HepG2 (cell line): Measurements from ENCODE around the gene ZNF24. TPM values are rescaled to one million over a fixed set of nuclear protein-coding genes. Genes with fewer than 3 reads are reported as not detected.
A peak's percentile ranks its signal among the peaks of the same experiment; 100 is the strongest.

ENCODE experiments used
- ATAC-seq: fragments of 200-7000 bp; cut with Tn5 transposase; 3 replicates; pipeline ENCODE4 v1.9.1; 2020; ENCODE audit warnings: mild to moderate bottlenecking, moderate library complexity
- BruUV-seq: library from RNA; stranded (reverse); fragments of 400-500 nt; replicated peaks from 2 replicates; lab custom pipeline; 2021; lab: Mats Ljungman, UMichigan
- CTCF ChIA-PET: fragments of 300-600 bp; formaldehyde crosslinking; extraction: SDS; loops from one replicate; lab custom pipeline; 2021; ENCODE audit warnings: low total read pairs, inconsistent platforms, low intra/inter-chr PET ratio; lab: Yijun Ruan, JAX
- POLR2A ChIA-PET: fragments of 350-600 bp; sonication (Branson Sonifier 250); formaldehyde crosslinking; loops from one replicate; lab custom pipeline; 2020; ENCODE audit warnings: antibody characterized with exemption, inconsistent platforms; lab: Yijun Ruan, JAX
- DNase-seq: peaks from one replicate; pipeline ENCODE4 v3.0.0-alpha.2; 2015; ENCODE audit warnings: low spot score
- FAIRE-seq: peaks from 3 replicates; lab custom pipeline; 2011; peaks lifted over from hg19 to GRCh38; lab: Jason Lieb, UNC
- H2AFZ ChIP-seq: one replicate; pipeline ENCODE4 v1.6.1; 2011; ENCODE audit warnings: low read length, inconsistent platforms
- H3K27ac ChIP-seq: fragments of 300-600 bp; 3 replicates; pipeline ENCODE4 v1.8.0; 2011; ENCODE audit warnings: mixed run types, mild to moderate bottlenecking, mixed read lengths, low read length, inconsistent platforms; ENCODE audit not compliant: insufficient read depth; ENCODE audit errors: extremely low read length
- H3K27me3 ChIP-seq, 2 experiments: fragments of 200-600 bp in 1 of 2; 2 replicates in 1 of 2; 3 replicates in 1 of 2; pipeline versions ENCODE4 v1.6.0 to v1.8.0; 2011; ENCODE audit warnings: low read length in 2 of 2, mild to moderate bottlenecking in 2 of 2, moderate library complexity in 2 of 2, inconsistent platforms in 1 of 2; ENCODE audit not compliant: insufficient read depth in 2 of 2, control insufficient read depth in 1 of 2
- H3K36me3 ChIP-seq, 2 experiments: fragments of 200-600 bp in 1 of 2; replicated peaks in 1 of 2; 2 replicates in 1 of 2; 3 replicates in 1 of 2; pipeline versions ENCODE4 v1.5.1 to v1.8.0; 2011; ENCODE audit warnings: low read length in 2 of 2, inconsistent platforms in 1 of 2; ENCODE audit not compliant: insufficient read depth in 2 of 2, control insufficient read depth in 1 of 2
- H3K4me1 ChIP-seq: 2 replicates; pipeline ENCODE4 v1.5.1; 2012; ENCODE audit warnings: low read length, inconsistent platforms; ENCODE audit not compliant: insufficient read depth
- H3K4me2 ChIP-seq: 2 replicates; pipeline ENCODE4 v1.6.0; 2011; ENCODE audit warnings: low read depth, low read length, inconsistent platforms
- H3K4me3 ChIP-seq, 3 experiments: fragments of 200-600 bp in 1 of 3; sonication (generic), shearing (Covaris generic) in 1 of 3; replicated peaks in 1 of 3; 2 replicates each; pipeline ENCODE4 v1.5.1; 2011 to 2016; ENCODE audit warnings: low read length in 3 of 3, inconsistent platforms in 2 of 3, low read depth in 2 of 3, mild to moderate bottlenecking in 2 of 3, control low read depth in 1 of 3, mixed read lengths in 1 of 3; ENCODE audit not compliant: insufficient read depth in 1 of 3
- H3K79me2 ChIP-seq: one replicate; pipeline ENCODE4 v1.6.1; 2011; ENCODE audit warnings: low read length, inconsistent platforms; ENCODE audit not compliant: insufficient read depth
- H3K9ac ChIP-seq: 2 replicates; pipeline ENCODE4 v1.6.0; 2011; ENCODE audit warnings: mild to moderate bottlenecking, low read depth, low read length, inconsistent platforms; ENCODE audit not compliant: insufficient read depth
- H3K9me3 ChIP-seq: 2 replicates; pipeline ENCODE4 v1.5.1; 2012; ENCODE audit warnings: mild to moderate bottlenecking, low read length
- H4K20me1 ChIP-seq: 2 replicates; pipeline ENCODE4 v1.6.0; 2011; ENCODE audit warnings: inconsistent platforms, mild to moderate bottlenecking, low read length, moderate library complexity; ENCODE audit not compliant: insufficient read depth
- ERF ChIP-seq: IDR thresholded peaks from 2 replicates; pipeline ENCODE4 v1.6.1; 2018; ENCODE audit warnings: missing biosample characterization, missing genetic modification reagents
- ETV6 ChIP-seq: sonication (generic); formaldehyde crosslinking; conservative IDR thresholded peaks from 2 replicates; pipeline ENCODE4 v1.4.0; 2020; ENCODE audit warnings: missing genetic modification reagents
- HMG20A ChIP-seq: IDR thresholded peaks from 2 replicates; pipeline ENCODE4 v1.6.1; 2016; ENCODE audit warnings: borderline replicate concordance
- HNRNPL ChIP-seq: fragments of 200-400 bp; formaldehyde crosslinking; IDR thresholded peaks from 2 replicates; pipeline ENCODE4 v1.6.1; 2017; ENCODE audit warnings: mild to moderate bottlenecking, low read depth, low read length
- MTF1 ChIP-seq: sonication (generic); formaldehyde crosslinking; IDR thresholded peaks from 2 replicates; pipeline ENCODE4 v1.5.0; 2020; ENCODE audit warnings: missing genetic modification reagents
- MYNN ChIP-seq: sonication (generic); formaldehyde crosslinking; IDR thresholded peaks from 2 replicates; pipeline ENCODE4 v1.4.0; 2020; ENCODE audit warnings: mild to moderate bottlenecking, low read depth, missing genetic modification reagents
- NR2F2 ChIP-seq: IDR thresholded peaks from 2 replicates; pipeline ENCODE4 v1.6.1; 2012; ENCODE audit warnings: low read depth, inconsistent platforms, borderline replicate concordance
- NR2F6 ChIP-seq, 2 experiments: IDR thresholded peaks; 2 replicates each; pipeline ENCODE4 v1.6.1; 2016; ENCODE audit warnings: antibody characterized with exemption in 1 of 2, mild to moderate bottlenecking in 1 of 2
- PAX8 ChIP-seq: sonication (generic); formaldehyde crosslinking; IDR thresholded peaks from 2 replicates; pipeline ENCODE4 v1.8.0; 2022; ENCODE audit warnings: mild to moderate bottlenecking, missing genetic modification reagents, borderline replicate concordance
- STAG1 ChIP-seq: sonication (generic); formaldehyde crosslinking; IDR thresholded peaks from 2 replicates; pipeline ENCODE4 v1.4.0; 2020; ENCODE audit warnings: missing genetic modification reagents
- ZNF101 ChIP-seq: sonication (generic); formaldehyde crosslinking; IDR thresholded peaks from 2 replicates; pipeline ENCODE4 v1.4.0; 2020; ENCODE audit warnings: mild to moderate bottlenecking, low read depth, missing genetic modification reagents, borderline replicate concordance
- ZNF615 ChIP-seq: sonication (generic); formaldehyde crosslinking; IDR thresholded peaks from 2 replicates; pipeline ENCODE4 v1.5.0; 2020; ENCODE audit warnings: mild to moderate bottlenecking, missing genetic modification reagents, borderline replicate concordance
- ZNF780A ChIP-seq: sonication (generic); formaldehyde crosslinking; IDR thresholded peaks from 2 replicates; pipeline ENCODE4 v1.8.0; 2022; ENCODE audit warnings: mild to moderate bottlenecking, missing genetic modification reagents, moderate library complexity
- ZNF891 ChIP-seq: sonication (generic); formaldehyde crosslinking; IDR thresholded peaks from 2 replicates; pipeline ENCODE4 v1.5.0; 2020; ENCODE audit warnings: mild to moderate bottlenecking, missing genetic modification reagents
- WGBS: methylation state at CpG from one replicate; pipeline ENCODE4 v1.1.6; 2017; ENCODE audit warnings: low lambda C conversion rate; 5-methylcytosine and 5-hydroxymethylcytosine counted together
- in situ Hi-C: cut with HindIII; loops from 2 replicates; pipeline ENCODE4 v1.10.0; 2017; ENCODE audit warnings: low pct_unique_long_range_greater_than_20kb; ENCODE audit not compliant: extremely low pct_ligation_motif_present
- intact Hi-C: fragments of 100-400 bp; cut with micrococcal nuclease; formaldehyde crosslinking; loops from one replicate; pipeline ENCODE4 v1.10.0; 2022; ENCODE audit not compliant: unreplicated experiment
- polyA plus RNA-seq, 8 experiments: library from polyadenylated mRNA; depleted of rRNA in 3 of 8; stranded (reverse) in 7 of 8; unstranded in 1 of 8; fragments of >200 nt; fragmentation: Illumina TruSeq in 4 of 8; extraction: Trizol in 4 of 8; gene quantifications; 2 replicates each; pipeline versions ENCODE4 v1.2.1 to v1.2.3, GENCODE V29; 2011 to 2016; ENCODE audit warnings: low read depth in 4 of 8, missing spikeins in 1 of 8, mixed read lengths in 1 of 8; ENCODE audit not compliant: insufficient read depth in 1 of 8
- total RNA-seq, 5 experiments: library from RNA; depleted of rRNA; stranded (reverse); fragments of >200 nt; fragmentation: Illumina TruSeq; extraction: Trizol; gene quantifications; 2 replicates each; pipeline ENCODE4 v1.2.3, GENCODE V29; 2016; ENCODE audit warnings: low read depth in 1 of 5
- TF ChIP-seq, protein P1 (sequence below): sonication (generic); formaldehyde crosslinking; IDR thresholded peaks from 2 replicates; pipeline ENCODE4 v1.8.0; 2022; ENCODE audit warnings: missing genetic modification reagents, mild to moderate bottlenecking, moderate library complexity, borderline replicate concordance
- TF ChIP-seq, protein P2 (sequence below): sonication (generic); formaldehyde crosslinking; IDR thresholded peaks from 2 replicates; pipeline ENCODE4 v1.5.1; 2020; ENCODE audit warnings: mild to moderate bottlenecking, missing genetic modification reagents, borderline replicate concordance

ZNF24 gene
- total and polyA plus RNA-seq, 2 of the 13 experiments (the other 11 are each of a cell fraction or from before 2014, with no cell fraction given) = 19.5 to 41.1 TPM

DNA sequence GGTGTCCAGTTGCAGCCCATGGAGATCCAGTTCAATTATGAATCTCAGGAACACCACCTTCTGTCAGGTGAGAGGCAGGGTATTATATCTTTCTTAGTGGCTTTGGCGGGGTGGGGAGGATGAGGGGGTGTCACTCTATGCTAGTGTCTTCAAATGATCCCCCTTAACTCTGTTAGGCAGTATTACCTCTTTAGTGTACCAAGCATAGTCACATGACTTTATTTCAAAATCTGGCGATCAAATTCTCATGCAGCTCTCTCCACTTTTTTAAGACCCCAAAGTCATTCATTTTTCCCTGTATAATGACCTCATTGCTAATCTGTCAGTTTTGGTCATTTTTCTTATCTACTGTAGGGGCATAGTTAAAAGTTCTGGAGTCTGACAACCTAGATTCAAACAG is 53.1 kb downstream of the ZNF24 start:
- Histone ChIP-seq H3K4me3 (peak overlapping the region; percentile 85 to 97 (median 93)), H3K79me2 (peaks cover 50% of the 10 kb centered on the region), H2AFZ (no peak overlapping the region), H3K27me3 (no peaks in the 10 kb centered on the region; a peak in 1 of 5 replicates), H3K27ac (peak overlapping the region; percentile 81), H3K9ac (peak overlapping the region; percentile 96), H4K20me1 (no peaks in the 10 kb centered on the region), H3K9me3 (no peaks in the 10 kb centered on the region), H3K4me1 (peaks cover 34% of the 10 kb centered on the region), H3K36me3 (peaks cover 5 to 19% of the 10 kb centered on the region in 2 experiments; a peak in 3 of 5 replicates), H3K4me2 (peak overlapping the region; percentile 71)
- CTCF ChIA-PET = no interaction called here
- no peak for ATAC-seq
- TF ChIP-seq MTF1 (CRISPR knock-in tag) (no peak), NR2F6 (IDR thresholded peaks at IDR 0.05) (no peak), NR2F6 (CRISPR knock-in tag; IDR thresholded peaks at IDR 0.05) (no peak), STAG1 (CRISPR knock-in tag) (no peak), ZNF101 (CRISPR knock-in tag) (no peak), ZNF615 (no peak), HNRNPL (no peak), ZNF891 (CRISPR knock-in tag) (no peak), HMG20A (no peak), MYNN (no peak), ERF (CRISPR knock-in tag) (no peak), NR2F2 (no peak), ETV6 (CRISPR knock-in tag) (no peak), PAX8 (CRISPR knock-in tag) (no peak), ZNF780A (no peak)
- TF ChIP-seq, protein P1, sequence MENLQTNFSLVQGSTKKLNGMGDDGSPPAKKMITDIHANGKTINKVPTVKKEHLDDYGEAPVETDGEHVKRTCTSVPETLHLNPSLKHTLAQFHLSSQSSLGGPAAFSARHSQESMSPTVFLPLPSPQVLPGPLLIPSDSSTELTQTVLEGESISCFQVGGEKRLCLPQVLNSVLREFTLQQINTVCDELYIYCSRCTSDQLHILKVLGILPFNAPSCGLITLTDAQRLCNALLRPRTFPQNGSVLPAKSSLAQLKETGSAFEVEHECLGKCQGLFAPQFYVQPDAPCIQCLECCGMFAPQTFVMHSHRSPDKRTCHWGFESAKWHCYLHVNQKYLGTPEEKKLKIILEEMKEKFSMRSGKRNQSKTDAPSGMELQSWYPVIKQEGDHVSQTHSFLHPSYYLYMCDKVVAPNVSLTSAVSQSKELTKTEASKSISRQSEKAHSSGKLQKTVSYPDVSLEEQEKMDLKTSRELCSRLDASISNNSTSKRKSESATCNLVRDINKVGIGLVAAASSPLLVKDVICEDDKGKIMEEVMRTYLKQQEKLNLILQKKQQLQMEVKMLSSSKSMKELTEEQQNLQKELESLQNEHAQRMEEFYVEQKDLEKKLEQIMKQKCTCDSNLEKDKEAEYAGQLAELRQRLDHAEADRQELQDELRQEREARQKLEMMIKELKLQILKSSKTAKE (CRISPR knock-in tag) = no peak
- TF ChIP-seq, protein P2, sequence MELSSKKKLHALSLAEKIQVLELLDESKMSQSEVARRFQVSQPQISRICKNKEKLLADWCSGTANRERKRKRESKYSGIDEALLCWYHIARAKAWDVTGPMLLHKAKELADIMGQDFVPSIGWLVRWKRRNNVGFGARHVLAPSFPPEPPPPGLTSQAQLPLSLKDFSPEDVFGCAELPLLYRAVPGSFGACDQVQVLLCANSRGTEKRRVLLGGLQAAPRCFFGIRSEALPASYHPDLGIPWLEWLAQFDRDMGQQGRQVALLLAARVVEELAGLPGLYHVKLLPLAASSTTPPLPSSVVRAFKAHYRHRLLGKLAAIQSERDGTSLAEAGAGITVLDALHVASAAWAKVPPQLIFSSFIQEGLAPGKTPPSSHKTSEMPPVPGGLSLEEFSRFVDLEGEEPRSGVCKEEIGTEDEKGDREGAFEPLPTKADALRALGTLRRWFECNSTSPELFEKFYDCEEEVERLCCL (CRISPR knock-in tag) = no peak
- in situ Hi-C loops = no loop called here
- DNase-seq = no peak
- FAIRE-seq = no peak
- POLR2A ChIA-PET = interaction anchor here (1.3 to 1.5 kb wide), 2 partner anchors 8 to 51 kb away, joined by 3 to 5 read pairs; partner anchors contain the start of gene ZNF397
- WGBS = 71% methylated on average over 2 of the region's 2 CpGs
- no TSS peak for BruUV-seq
- intact Hi-C loops = loop anchor here (2.0 kb wide), 2 partner anchors 50 to 54 kb away; partner anchors contain the start of genes ZNF24 and ZNF397
